Gastrocnemius medialis (tissue), 4 donors: Measurements from ENCODE around the gene SRP72.

ENCODE experiments used
- CTCF ChIP-seq, 5 experiments: fragments of 450-650 bp in 3 of 5; fragments of 200-600 bp in 2 of 5; sonication (generic) in 2 of 5; IDR thresholded peaks in 4 of 5; conservative IDR thresholded peaks in 1 of 5; 1 replicate in 4 of 5; 2 replicates in 1 of 5; pipeline ENCODE4 v1.5.1; 2016 to 2019; ENCODE audit warnings: antibody characterized with exemption in 5 of 5, mild to moderate bottlenecking in 3 of 5, moderate library complexity in 3 of 5
- POLR2A ChIP-seq, 2 donors: fragments of 450-650 bp; IDR thresholded peaks; one replicate each; pipeline ENCODE4 v1.6.1; 2017; ENCODE audit warnings: antibody characterized with exemption in 2 of 2, mild to moderate bottlenecking in 2 of 2, moderate library complexity in 2 of 2

- TF ChIP-seq CTCF (IDR thresholded peaks at IDR 0.05 in 4 of 5, conservative IDR thresholded peaks at IDR 0.05 in 1 of 5) = no peak
- no peak for TF ChIP-seq POLR2A (IDR thresholded peaks at IDR 0.05)
Observed at GRCh38 chr4:56425518-56425917, 41.9 kb upstream of the SRP72 start.
